Tibial artery (tissue), 4 donors: Measurements from ENCODE around the gene NFU1.

Source experiments
- DNase-seq, 2 donors: peaks; one replicate each; pipeline ENCODE4 v3.0.0-alpha.2; 2019
- H3K27ac ChIP-seq, 2 donors: fragments of 200-600 bp; sonication (generic) in 1 of 2; 1 replicate in 1 of 2; 2 replicates in 1 of 2; pipeline ENCODE4 v1.5.1; 2018 to 2019; ENCODE audit warnings: mild to moderate bottlenecking in 1 of 2
- H3K27me3 ChIP-seq, 2 donors: fragments of 200-600 bp; sonication (generic) in 1 of 2; one replicate each; pipeline versions ENCODE4 v1.5.1 to v1.6.0; 2016 to 2019
- H3K36me3 ChIP-seq, 3 donors: fragments of 200-600 bp; sonication (generic) in 2 of 3; one replicate each; pipeline ENCODE4 v1.5.1; 2016 to 2019; ENCODE audit warnings: mild to moderate bottlenecking in 2 of 3
- H3K4me1 ChIP-seq, 4 donors: fragments of 200-600 bp; sonication (generic) in 2 of 4; 1 replicate in 3 of 4; 2 replicates in 1 of 4; pipeline ENCODE4 v1.5.1; 2016 to 2019
- H3K4me3 ChIP-seq, 2 donors: fragments of 200-600 bp; sonication (generic) in 1 of 2; 1 replicate in 1 of 2; 2 replicates in 1 of 2; pipeline ENCODE4 v1.5.1; 2018 to 2019; ENCODE audit warnings: mild to moderate bottlenecking in 2 of 2
- H3K9me3 ChIP-seq, 3 donors: fragments of 200-600 bp; sonication (generic) in 1 of 3; one replicate each; pipeline ENCODE4 v1.5.1; 2016 to 2019
- CTCF ChIP-seq, 2 experiments: fragments of 200-600 bp in 1 of 2; fragments of 450-650 bp in 1 of 2; IDR thresholded peaks; one replicate each; pipeline ENCODE4 v1.5.1; 2017 to 2019; ENCODE audit warnings: antibody characterized with exemption in 2 of 2, mild to moderate bottlenecking in 1 of 2, moderate library complexity in 1 of 2
- intact Hi-C: fragments of 100-400 bp; cut with DNase I; formaldehyde crosslinking; loops from one replicate; pipeline ENCODE4 v1.15.0; 2023; ENCODE audit warnings: low total_unique reads

The NFU1 gene

GRCh38 chr2:69389271-69389670 is 48.0 kb downstream of the NFU1 start:
- intact Hi-C loops, result loop anchor here (10.0 kb wide), 1 partner anchor 46 kb away; the partner anchor contains the start of gene NFU1
- Histone ChIP-seq H3K27me3 (no peaks in the 10 kb centered on the region), H3K27ac (no peak overlapping the region), H3K4me1 (peaks cover 0 to 25% (median 6%) of the 10 kb centered on the region in 4 donors), H3K9me3 (no peaks in the 10 kb centered on the region), H3K4me3 (no peak overlapping the region), H3K36me3 (peaks cover 0 to 11% (median 9%) of the 10 kb centered on the region in 3 donors)
- no peak for DNase-seq
- no peak for TF ChIP-seq CTCF (IDR thresholded peaks at IDR 0.05)

GRCh38 chr2:69387770-69388481 is 49.3 kb downstream of the NFU1 start:
- Histone ChIP-seq H3K4me1 (peaks cover 0 to 39% (median 10%) of the 10 kb centered on the region in 4 donors), H3K4me3 (peak overlapping the region; percentile 76 to 99), H3K9me3 (no peaks in the 10 kb centered on the region), H3K27ac (peak overlapping the region; percentile 87 to 95), H3K36me3 (peaks cover 0 to under 1% (median 0%) of the 10 kb centered on the region in 3 donors), H3K27me3 (no peaks in the 10 kb centered on the region)
- TF ChIP-seq CTCF (IDR thresholded peaks at IDR 0.05), result no peak
- intact Hi-C loops, result loop anchor here (10.0 kb wide), 1 partner anchor 47 kb away; the partner anchor contains the start of gene NFU1
- no peak for DNase-seq

GRCh38 chr2:69386789-69387734 is 50.2 kb downstream of the NFU1 start, which contains the start of gene GFPT1:
Gene GFPT1 (minus strand): TSS chr2:69387227. CDS start chr2:69387071, 156 bp downstream.
- no peak for TF ChIP-seq CTCF (IDR thresholded peaks at IDR 0.05)
- peak; percentile 93 to 98 for DNase-seq
- Histone ChIP-seq H3K27ac (peak within 1 kb of the TSS; percentile 87 to 95), H3K27me3 (no peaks in the 10 kb centered on the region), H3K4me1 (peaks cover 0 to 47% (median 12%) of the 10 kb centered on the region in 4 donors), H3K36me3 (no peaks in the 10 kb centered on the region), H3K9me3 (no peaks in the 10 kb centered on the region), H3K4me3 (peak within 1 kb of the TSS; percentile 76 to 99)
- intact Hi-C loops, result loop anchor here (10.0 kb wide), 1 partner anchor 48 kb away; the partner anchor contains the start of gene NFU1

GRCh38 chr2:69386360-69386759 is 50.9 kb downstream of the NFU1 start:
- peak overlapping the region; percentile 76 to 99 for H3K4me3 ChIP-seq
- H3K27me3 ChIP-seq, result no peaks in the 10 kb centered on the region
- H3K36me3 ChIP-seq, result no peaks in the 10 kb centered on the region
- intact Hi-C loops, result loop anchor here (10.0 kb wide), 1 partner anchor 48 kb away; the partner anchor contains the start of gene NFU1
- peaks cover 0 to 54% (median 15%) of the 10 kb centered on the region in 4 donors for H3K4me1 ChIP-seq
- DNase-seq, result no peak
- H3K9me3 ChIP-seq, result no peaks in the 10 kb centered on the region
- no peak for TF ChIP-seq CTCF (IDR thresholded peaks at IDR 0.05)
- peak overlapping the region; percentile 87 to 95 for H3K27ac ChIP-seq

GRCh38 chr2:69385443-69386151 is 51.6 kb downstream of the NFU1 start:
- intact Hi-C loops, result loop anchor here (10.0 kb wide), 1 partner anchor 49 kb away; the partner anchor contains the start of gene NFU1
- DNase-seq, result no peak
- peak overlapping the region; percentile 87 to 95 for H3K27ac ChIP-seq
- peak overlapping the region; percentile 76 to 99 for H3K4me3 ChIP-seq
- H3K36me3 ChIP-seq, result no peaks in the 10 kb centered on the region
- peaks cover 0 to 62% (median 18%) of the 10 kb centered on the region in 4 donors for H3K4me1 ChIP-seq
- no peaks in the 10 kb centered on the region for H3K9me3 ChIP-seq
- no peaks in the 10 kb centered on the region for H3K27me3 ChIP-seq
- no peak for TF ChIP-seq CTCF (IDR thresholded peaks at IDR 0.05)
